GM13976 (cell line): ENCODE measurements around the gene SUN5.

Experiments used
- DNase-seq: peaks from one replicate; pipeline ENCODE4 v3.0.0; 2012; ENCODE audit warnings: low spot score
- in situ Hi-C: fragments of 300-500 bp; cut with MboI; formaldehyde crosslinking; loops from one replicate; pipeline ENCODE4 v1.12.0; 2022; ENCODE audit warnings: low sequenced_read_pairs, mixed read lengths, inconsistent platforms; ENCODE audit not compliant: unreplicated experiment
- TF ChIP-seq, protein P1 (sequence below): IDR thresholded peaks from 2 replicates; pipeline ENCODE4 v1.5.1; 2012; ENCODE audit warnings: borderline replicate concordance, mild to moderate bottlenecking; ENCODE audit not compliant: insufficient read depth; ENCODE audit errors: extremely low read depth, missing control alignments, control extremely low read depth

SUN5 gene

DNA sequence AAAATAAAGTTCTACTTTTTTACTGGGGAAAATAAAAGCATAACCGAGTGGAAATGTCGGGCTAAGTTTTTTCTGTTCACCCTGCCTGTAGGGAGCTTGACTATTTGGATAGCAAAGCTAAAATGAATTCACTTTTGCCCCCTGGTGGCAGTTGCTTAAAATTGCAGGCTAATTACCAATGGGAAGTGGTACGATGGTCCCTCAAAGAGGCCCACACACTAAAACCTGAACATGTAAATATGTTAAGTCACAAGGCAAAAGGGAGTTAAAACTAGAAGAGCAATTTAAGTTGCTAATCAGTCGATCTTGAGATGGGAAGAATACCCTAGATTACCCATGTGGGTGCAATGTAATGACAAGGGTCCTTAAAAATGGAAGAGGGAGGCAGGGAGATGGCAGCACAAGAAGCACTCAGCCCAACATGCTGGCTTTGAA, 916 bp upstream of the SUN5 start:
- in situ Hi-C loops = no loop called here
- no peak for DNase-seq
- TF ChIP-seq, protein P1, sequence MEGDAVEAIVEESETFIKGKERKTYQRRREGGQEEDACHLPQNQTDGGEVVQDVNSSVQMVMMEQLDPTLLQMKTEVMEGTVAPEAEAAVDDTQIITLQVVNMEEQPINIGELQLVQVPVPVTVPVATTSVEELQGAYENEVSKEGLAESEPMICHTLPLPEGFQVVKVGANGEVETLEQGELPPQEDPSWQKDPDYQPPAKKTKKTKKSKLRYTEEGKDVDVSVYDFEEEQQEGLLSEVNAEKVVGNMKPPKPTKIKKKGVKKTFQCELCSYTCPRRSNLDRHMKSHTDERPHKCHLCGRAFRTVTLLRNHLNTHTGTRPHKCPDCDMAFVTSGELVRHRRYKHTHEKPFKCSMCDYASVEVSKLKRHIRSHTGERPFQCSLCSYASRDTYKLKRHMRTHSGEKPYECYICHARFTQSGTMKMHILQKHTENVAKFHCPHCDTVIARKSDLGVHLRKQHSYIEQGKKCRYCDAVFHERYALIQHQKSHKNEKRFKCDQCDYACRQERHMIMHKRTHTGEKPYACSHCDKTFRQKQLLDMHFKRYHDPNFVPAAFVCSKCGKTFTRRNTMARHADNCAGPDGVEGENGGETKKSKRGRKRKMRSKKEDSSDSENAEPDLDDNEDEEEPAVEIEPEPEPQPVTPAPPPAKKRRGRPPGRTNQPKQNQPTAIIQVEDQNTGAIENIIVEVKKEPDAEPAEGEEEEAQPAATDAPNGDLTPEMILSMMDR = no peak

DNA sequence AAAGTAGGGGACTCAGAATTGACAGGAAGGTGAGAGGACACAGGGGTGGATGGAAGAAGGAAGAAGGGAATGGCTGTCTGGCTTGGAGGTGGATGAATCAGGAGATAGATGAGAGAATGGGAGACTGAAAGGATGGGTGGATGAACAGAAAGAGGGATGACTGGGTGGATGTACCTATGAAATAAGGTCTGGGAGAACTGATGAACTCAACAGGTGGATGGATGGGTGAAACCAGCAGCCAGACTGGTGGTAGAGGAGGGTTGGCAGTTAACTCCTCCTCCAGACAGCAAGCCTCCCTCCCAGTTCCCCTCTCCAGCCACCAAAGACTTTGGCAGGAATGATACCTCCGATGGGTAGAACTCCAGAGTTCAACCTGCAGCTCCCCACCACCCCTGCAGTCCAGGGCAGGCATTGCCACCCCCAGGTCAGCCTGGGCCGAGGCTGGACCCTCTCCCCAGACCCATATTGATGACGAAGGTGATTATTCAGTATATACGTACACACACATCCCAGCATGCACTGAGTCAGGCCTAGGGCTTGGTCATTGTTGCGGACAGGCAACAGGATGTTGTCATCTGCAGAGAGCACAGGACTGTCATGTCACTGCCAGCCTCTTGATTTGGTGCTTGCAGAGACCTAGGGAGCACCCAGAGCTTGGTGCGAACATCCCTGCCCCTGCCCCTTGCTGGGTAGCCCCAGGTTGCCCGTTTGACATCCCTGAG, 2.0 kb downstream of the SUN5 start:
- in situ Hi-C loops = no loop called here
- no peak for DNase-seq
- TF ChIP-seq, protein P1 = no peak

DNA sequence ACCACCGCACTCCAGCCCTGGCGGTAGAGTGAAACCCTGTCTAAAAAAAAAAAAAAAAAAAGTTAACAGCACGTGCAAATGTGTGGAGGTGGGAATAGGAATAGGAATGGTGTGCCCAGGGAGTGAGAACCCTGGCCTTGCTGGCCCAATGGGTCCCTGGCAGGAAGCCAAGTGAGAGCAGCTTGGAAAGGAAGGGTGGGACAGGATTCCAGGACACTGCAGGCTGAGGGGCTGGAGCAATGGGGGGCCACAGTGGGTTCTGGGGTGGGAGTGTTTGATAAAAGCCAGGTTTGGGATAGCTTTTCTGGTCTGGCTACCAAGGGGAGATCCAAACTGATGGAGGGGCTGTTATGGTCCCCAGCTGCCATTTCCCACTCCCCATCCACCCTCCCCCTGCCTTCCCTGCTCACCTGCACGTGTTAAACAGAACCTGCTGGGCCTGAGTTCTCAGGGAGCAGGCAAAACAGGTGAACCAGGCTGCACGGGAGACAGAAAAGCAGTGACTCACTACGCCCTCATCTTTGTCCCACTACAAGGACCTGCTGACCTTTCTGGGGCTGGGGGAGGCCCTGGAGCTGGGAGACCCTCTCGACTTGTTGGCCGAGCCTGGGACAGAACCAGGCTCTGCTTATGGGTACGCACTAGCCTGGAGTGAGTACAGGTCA, 3.3 kb downstream of the SUN5 start:
- TF ChIP-seq, protein P1 = no peak
- in situ Hi-C loops = no loop called here
- no peak for DNase-seq

DNA sequence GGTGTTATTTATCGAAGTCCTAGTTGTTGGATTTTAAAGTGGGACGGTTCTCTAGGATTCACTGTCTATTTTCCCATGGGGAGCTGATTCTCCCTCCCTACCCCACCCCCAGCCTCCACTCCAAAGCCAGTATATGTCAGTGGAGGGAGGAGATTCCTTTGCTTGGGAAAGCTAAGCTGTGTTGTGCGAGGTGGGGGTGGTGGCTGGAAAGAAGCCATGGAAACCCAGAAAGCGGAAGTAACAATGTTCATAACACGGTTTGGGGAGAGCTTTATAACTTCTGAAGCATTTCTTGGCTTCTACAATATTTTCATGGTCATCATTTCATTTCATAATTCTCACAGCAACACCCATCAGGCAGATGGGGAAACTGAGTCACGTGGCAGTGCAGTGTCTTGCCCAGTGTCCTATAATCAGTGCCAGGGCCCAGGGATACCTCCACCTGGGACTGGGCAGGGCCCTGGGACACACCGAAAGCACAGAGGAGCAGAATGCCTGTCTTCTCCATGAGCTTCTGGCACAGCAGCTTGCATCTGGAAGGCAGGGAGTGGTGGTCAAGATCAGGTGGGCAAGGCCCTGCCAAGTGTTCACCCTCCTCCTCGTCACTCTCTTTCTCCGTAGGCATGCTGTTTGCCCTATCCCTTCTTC, 4.5 kb downstream of the SUN5 start:
- in situ Hi-C loops = no loop called here
- TF ChIP-seq, protein P1 = no peak
- no peak for DNase-seq

DNA sequence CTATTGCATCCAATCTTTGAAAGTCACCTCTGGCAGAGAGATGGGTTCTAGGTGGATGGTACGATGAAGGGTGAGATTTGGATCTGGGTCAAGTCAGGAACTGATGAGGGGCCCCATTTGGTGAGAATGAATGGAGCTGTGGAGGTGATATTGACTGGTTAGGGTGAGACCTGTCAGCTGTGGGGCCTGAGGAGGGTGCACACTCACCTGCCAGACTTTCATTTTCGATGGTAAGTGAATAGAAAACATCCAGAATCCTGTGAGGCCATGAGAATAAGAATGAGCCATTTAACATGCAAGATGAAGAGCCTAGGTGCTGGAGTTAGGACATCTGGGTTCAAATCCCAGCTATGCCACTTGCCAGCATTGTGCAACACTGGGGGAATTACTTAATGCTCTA, 6.8 kb downstream of the SUN5 start:
- in situ Hi-C loops = no loop called here
- TF ChIP-seq, protein P1 = no peak
- no peak for DNase-seq

DNA sequence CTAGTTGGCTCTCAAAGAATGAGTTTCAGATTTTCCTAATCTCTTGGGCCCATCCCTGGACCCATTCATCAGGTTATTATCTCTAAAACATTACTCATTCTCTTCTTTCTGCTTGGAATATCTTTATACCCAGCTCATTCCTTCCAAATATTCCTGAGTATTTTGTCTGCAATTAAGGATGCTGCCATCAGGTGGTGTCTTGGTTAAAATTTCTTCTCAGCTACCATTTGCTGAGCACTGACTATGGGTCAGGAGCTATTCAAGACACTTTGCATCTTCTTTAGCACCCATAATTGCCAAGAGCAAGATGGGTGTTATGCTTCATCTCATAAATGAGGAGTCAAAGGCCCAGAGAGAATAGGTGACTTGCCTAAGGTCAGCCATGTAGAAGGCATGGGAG, 8.4 kb downstream of the SUN5 start:
- DNase-seq = no peak
- in situ Hi-C loops = no loop called here
- TF ChIP-seq, protein P1 = no peak
